Activated T-cell treated with anti-CD3 and anti-CD28 coated beads, Interleukin-2, amount 50 U/mL, for 4 hours (primary cell): ENCODE data around the gene PPM1L. TPM values are rescaled to one million over a fixed set of nuclear protein-coding genes. Genes with fewer than 3 reads are reported as not detected.

Experiments
- ATAC-seq, 2 donors: fragments of 200-7000 bp; cut with Tn5 transposase; one replicate each; pipeline ENCODE4 v1.10.0; 2021
- DNase-seq: peaks from one replicate; pipeline ENCODE4 v3.0.0-alpha.2; 2020
- H3K27me3 Mint-ChIP-seq: one replicate; pipeline ENCODE4 v1.8.0; 2021; ENCODE audit warnings: low read depth, mixed read lengths
- H3K36me3 Mint-ChIP-seq: one replicate; pipeline ENCODE4 v1.8.0; 2022; ENCODE audit warnings: mixed read lengths; ENCODE audit not compliant: insufficient read depth
- H3K4me1 Mint-ChIP-seq: one replicate; pipeline ENCODE4 v1.8.0; 2021; ENCODE audit warnings: low read depth, mixed read lengths
- H3K4me3 Mint-ChIP-seq: one replicate; pipeline ENCODE4 v1.8.0; 2021; ENCODE audit warnings: mild to moderate bottlenecking, moderate library complexity, mixed read lengths
- H3K9me3 Mint-ChIP-seq: one replicate; pipeline ENCODE4 v1.8.0; 2021; ENCODE audit warnings: mixed read lengths
- total RNA-seq, 3 donors: library from RNA; stranded (reverse); gene quantifications; one replicate each; pipeline ENCODE4 v1.2.1, GENCODE V29; 2021

PPM1L gene
- total RNA-seq, 3 donors from 2014 or later, result 1.8 to 2.5 (median 2.0) TPM

DNA sequence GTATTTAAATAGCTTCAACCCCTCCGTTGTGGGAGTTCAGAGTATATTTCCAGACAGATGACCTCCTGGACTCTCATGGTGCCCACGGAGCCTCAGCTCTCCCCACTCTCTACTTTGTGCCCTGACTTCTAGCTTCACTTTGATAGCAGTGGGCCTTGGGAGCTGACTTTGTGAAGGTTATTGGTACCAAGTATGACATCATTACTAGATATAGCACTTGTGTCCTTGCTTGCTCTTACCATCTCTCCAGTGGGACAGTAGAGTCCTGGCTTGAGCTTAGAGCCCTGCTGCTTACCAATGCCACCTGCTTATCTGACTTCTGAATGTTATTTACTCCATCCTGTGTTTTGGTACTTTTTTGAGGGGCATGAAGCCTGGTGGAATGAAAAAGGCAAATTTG, 53.4 kb downstream of the PPM1L start:
- no peak for DNase-seq
- Mint-ChIP-seq H3K4me1 (no peaks in the 10 kb centered on the region), H3K9me3 (no peaks in the 10 kb centered on the region), H3K4me3 (no peak overlapping the region), H3K27me3 (peaks cover 2% of the 10 kb centered on the region), H3K36me3 (no peaks in the 10 kb centered on the region)
- no peak for ATAC-seq

DNA sequence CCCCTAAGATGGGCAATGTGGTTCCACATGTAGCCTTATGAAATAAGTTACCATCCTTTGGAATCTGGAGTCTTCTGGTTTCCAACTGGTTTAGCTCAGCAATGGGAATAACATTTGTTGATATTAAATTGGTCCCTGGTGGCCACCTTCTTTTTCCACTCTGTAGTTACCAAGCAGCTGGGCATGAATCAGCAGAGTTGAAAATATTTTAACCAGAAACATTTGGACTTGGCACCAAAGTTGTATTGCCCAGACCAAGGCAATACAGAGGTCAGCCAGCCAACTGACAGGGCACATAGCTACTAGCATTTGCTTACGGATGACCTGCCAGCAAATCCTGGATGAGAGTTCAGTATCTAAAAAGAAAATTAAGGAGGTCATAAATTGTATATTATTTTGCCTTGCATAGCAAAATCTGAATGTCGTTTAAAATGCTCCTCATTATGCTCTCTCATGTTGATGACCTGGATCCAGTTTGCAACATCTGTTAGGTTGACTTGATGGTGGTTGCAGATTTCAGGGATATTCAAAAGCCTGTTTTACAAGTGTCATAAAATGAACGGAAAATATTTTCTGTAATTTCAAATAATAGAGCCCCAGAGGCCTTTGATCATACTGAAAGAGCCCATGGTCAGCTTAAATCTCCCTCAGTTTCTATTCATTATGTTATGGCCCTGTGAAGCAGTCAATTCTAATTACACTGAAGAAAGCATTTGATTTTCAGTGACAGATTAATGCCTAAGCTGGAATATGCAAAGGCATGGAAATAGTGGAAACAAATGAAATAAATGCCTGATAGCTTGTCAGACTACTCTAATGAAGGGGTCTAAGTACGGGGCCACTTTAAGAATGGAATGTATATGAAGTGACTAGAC, 54.6 kb downstream of the PPM1L start:
- no peak for ATAC-seq
- no peaks in the 10 kb centered on the region for H3K36me3 Mint-ChIP-seq
- no peaks in the 10 kb centered on the region for H3K9me3 Mint-ChIP-seq
- DNase-seq, result no peak
- H3K4me3 Mint-ChIP-seq, result no peak overlapping the region
- H3K4me1 Mint-ChIP-seq, result no peaks in the 10 kb centered on the region
- H3K27me3 Mint-ChIP-seq, result peaks cover 2% of the 10 kb centered on the region

DNA sequence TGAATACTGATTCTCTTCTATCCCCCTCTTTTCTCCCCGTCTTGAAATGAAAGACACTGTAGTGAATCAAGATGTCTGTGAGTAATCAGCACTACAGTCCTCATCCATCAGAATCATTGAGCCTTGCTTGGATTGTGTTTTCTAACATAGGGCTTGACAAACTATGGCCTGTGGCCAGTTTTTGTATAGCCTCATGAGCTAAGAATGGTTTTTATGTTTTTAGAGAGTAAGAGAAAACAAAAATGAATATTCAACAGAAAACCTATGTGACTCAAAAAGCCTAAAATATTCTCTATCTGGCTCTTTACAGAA, 55.2 kb downstream of the PPM1L start:
- Mint-ChIP-seq H3K4me3 (no peak overlapping the region), H3K36me3 (no peaks in the 10 kb centered on the region), H3K9me3 (no peaks in the 10 kb centered on the region), H3K4me1 (no peaks in the 10 kb centered on the region), H3K27me3 (no peaks in the 10 kb centered on the region)
- DNase-seq, result no peak
- ATAC-seq, result no peak

DNA sequence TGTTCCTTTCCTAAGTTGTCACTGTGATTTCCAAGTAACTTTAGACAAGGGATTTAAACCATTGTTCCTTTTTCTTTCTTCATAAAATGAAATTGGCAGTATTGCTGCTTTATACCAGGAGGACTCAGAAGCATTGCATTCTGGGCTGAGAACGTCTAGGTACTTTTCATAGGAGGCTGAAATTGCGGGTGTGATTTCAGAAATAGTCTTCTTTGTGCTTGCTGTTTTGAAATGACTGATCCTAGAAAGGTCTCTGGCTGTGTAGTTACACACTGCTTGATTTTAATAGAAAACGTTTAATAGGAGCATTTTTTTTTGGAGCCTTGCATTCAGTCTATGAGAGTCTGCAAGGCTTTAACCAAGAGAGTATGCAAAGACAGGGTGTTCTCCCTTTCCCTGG, 56.3 kb downstream of the PPM1L start:
- ATAC-seq (no peak), DNase-seq (no peak)
- no peaks in the 10 kb centered on the region for H3K27me3 Mint-ChIP-seq
- no peak overlapping the region for H3K4me3 Mint-ChIP-seq
- no peaks in the 10 kb centered on the region for H3K36me3 Mint-ChIP-seq
- no peaks in the 10 kb centered on the region for H3K4me1 Mint-ChIP-seq
- H3K9me3 Mint-ChIP-seq, result no peaks in the 10 kb centered on the region

DNA sequence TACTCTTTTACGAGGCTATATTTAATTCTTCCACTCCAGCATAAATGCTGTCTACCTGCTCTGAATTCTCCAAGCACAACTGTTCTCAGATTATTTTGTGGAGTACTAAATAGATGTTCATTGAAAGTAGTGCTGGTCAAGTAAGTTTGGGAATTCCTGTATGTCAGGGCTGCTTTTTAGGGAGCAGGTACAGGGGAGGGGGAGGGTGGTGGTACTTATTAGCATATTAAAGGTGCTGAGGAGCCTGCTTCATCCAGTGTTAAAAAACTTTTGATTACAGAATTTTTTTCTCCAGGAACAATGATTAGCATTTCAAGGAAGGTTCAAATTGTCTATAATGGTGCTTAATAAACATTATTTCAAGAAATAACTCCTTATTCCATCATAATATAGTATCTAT, 59.2 kb downstream of the PPM1L start:
- Mint-ChIP-seq H3K4me3 (no peak overlapping the region), H3K36me3 (no peaks in the 10 kb centered on the region), H3K9me3 (no peaks in the 10 kb centered on the region), H3K27me3 (no peaks in the 10 kb centered on the region), H3K4me1 (no peaks in the 10 kb centered on the region)
- DNase-seq (no peak), ATAC-seq (no peak)

DNA sequence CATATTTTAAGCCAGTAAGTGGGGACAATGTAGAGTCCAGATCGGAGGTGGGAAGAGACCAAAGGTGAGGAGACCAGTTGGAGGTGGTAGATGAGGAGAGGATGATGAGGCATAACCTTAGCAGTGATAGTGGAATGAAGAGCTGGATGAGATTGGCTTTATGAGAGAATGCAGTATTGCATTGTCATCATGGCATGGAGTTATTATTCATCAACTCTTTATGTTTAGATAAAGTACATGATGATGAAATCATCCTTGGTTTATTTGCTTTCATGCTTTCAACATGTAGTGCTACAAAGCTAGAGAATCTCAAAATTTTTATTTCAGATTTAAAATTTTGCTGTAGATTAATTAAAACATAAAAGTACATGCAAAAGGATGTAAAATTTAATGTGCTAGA, 64.0 kb downstream of the PPM1L start:
- DNase-seq (no peak), ATAC-seq (no peak)
- Mint-ChIP-seq H3K27me3 (no peaks in the 10 kb centered on the region), H3K4me1 (no peaks in the 10 kb centered on the region), H3K36me3 (no peaks in the 10 kb centered on the region), H3K4me3 (no peak overlapping the region), H3K9me3 (no peaks in the 10 kb centered on the region)

DNA sequence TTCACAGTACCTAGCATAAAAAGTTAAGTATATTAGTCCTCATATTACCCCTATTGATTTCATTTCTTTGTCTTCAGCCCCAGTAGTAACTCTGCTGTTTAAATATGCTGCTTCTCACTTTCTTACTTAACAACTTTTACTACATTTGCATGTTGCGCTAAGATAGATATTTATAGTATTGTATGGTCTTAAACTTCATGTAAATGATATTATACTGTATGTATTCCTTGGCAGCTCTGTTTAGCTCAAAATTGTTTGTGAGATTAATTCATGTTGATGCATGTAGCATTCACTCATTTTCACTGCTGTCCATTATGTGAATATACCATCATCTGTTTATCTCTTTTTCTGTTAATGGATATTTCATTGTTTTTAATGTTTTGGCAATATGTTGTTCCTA, 64.4 kb downstream of the PPM1L start:
- Mint-ChIP-seq H3K4me3 (no peak overlapping the region), H3K27me3 (no peaks in the 10 kb centered on the region), H3K9me3 (no peaks in the 10 kb centered on the region), H3K4me1 (no peaks in the 10 kb centered on the region), H3K36me3 (no peaks in the 10 kb centered on the region)
- no peak for ATAC-seq
- no peak for DNase-seq

DNA sequence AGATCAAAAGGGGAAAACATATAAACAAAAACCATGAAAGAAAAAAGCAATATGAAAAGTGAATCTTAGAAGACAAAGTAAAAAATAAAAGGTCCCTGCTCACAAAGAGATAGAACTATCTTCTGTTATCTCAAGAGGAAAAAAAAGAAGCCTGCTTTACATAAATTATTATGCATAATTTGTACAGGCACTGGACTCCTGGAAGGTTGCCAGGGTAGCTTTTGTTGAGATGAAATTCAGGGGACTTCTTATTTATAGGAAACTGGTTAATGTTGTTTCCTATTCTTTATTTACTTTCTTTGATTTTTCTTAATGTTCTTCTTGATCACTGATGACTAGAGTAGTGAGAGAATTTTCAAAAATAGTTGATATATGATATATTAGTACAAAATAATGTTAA, 66.9 kb downstream of the PPM1L start:
- Mint-ChIP-seq H3K4me3 (no peak overlapping the region), H3K27me3 (no peaks in the 10 kb centered on the region), H3K36me3 (no peaks in the 10 kb centered on the region), H3K4me1 (no peaks in the 10 kb centered on the region), H3K9me3 (no peaks in the 10 kb centered on the region)
- ATAC-seq (no peak), DNase-seq (no peak)

DNA sequence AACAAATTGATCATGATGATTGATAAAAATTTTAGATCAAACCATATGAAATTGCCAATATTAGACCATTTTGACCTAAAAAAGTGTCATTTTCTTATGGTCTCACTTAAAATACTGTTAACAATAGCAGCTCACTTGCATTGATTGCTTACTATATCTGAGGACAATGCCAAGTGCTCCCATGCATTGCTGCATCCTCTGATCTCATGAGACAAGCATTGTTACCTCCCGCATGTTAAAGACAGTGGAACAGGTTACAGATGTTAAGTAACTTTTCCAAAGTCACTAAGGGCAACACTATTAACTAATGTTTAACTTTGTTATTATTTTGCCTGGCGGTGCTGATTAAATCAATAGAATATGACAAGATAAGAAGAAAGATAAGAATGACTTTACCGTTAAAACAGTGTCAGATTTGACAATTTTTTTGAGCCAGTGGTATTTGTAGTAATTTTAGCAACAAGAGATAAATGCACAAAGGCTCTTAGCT, 69.3 kb downstream of the PPM1L start:
- H3K36me3 Mint-ChIP-seq, result no peaks in the 10 kb centered on the region
- ATAC-seq, result no peak
- DNase-seq, result no peak

DNA sequence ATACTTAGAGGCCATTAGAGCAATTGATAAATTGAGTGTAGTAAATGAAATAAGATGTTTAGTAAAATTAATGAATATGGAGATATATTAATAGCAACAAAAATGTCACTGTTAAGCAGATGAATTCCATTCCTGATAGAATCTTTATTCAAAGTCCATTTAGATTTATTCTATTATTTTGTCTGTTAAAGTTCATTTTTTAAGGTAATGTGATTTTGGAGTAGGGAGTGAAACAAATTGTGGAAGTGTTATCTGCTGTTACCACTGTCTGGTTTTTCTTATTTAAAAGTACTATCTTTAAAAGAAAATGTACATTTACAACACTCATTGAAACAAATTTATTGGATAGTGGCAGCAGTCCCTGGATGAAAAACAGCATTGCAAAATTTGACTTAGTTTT, 70.4 kb downstream of the PPM1L start:
- no peaks in the 10 kb centered on the region for H3K9me3 Mint-ChIP-seq
- no peaks in the 10 kb centered on the region for H3K36me3 Mint-ChIP-seq
- DNase-seq, result no peak
- H3K4me1 Mint-ChIP-seq, result no peaks in the 10 kb centered on the region
- no peak overlapping the region for H3K4me3 Mint-ChIP-seq
- no peak for ATAC-seq
- H3K27me3 Mint-ChIP-seq, result no peaks in the 10 kb centered on the region

More for the DNA sequence above, 69.3 kb downstream of the PPM1L start:
- no peak overlapping the region for H3K4me3 Mint-ChIP-seq
- no peaks in the 10 kb centered on the region for H3K4me1 Mint-ChIP-seq
- no peaks in the 10 kb centered on the region for H3K9me3 Mint-ChIP-seq
- H3K27me3 Mint-ChIP-seq, result no peaks in the 10 kb centered on the region

DNA sequence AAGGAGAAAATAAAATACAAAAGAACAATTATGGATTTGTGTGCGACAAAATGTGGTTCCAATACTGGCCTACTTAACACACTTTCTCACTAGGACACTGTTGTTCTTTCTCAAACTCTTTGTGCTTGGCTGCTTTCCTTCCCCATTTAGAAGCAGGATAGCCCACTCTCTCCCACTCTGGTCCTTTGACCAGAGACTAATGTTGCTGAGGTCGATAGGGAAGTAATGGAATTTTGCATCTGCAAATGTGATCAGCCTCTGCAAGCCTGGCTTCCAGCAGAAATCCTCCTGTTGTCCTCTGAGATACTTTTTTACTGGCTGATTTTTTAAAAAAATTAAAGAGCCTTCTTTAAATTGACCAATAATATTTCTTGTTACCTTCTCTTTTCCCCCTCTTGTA, 71.0 kb downstream of the PPM1L start:
- H3K4me1 Mint-ChIP-seq, result no peaks in the 10 kb centered on the region
- ATAC-seq (no peak), DNase-seq (no peak)
- H3K27me3 Mint-ChIP-seq, result no peaks in the 10 kb centered on the region
- no peaks in the 10 kb centered on the region for H3K36me3 Mint-ChIP-seq
- H3K4me3 Mint-ChIP-seq, result no peak overlapping the region
- no peaks in the 10 kb centered on the region for H3K9me3 Mint-ChIP-seq

DNA sequence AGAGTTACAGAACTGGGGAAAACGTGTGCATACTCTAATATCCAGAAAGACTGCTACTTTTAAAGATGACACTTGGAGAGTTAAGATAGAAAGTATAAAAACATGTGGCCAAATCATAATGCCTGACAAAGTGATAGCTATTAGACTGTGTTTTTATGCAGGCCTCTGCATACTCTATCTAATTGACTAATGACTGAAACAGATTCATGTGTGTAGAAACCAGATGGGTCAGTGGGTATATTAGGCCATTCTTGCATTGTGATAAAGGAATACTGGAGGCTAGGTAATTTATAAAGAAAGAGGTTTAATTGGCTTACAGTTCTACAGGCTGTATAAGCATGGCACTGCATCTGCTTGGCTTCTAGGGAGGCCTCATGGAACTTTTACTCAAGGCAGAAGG, 71.5 kb downstream of the PPM1L start:
- Mint-ChIP-seq H3K4me1 (no peaks in the 10 kb centered on the region), H3K4me3 (no peak overlapping the region), H3K27me3 (no peaks in the 10 kb centered on the region), H3K9me3 (no peaks in the 10 kb centered on the region), H3K36me3 (no peaks in the 10 kb centered on the region)
- DNase-seq (no peak), ATAC-seq (no peak)

DNA sequence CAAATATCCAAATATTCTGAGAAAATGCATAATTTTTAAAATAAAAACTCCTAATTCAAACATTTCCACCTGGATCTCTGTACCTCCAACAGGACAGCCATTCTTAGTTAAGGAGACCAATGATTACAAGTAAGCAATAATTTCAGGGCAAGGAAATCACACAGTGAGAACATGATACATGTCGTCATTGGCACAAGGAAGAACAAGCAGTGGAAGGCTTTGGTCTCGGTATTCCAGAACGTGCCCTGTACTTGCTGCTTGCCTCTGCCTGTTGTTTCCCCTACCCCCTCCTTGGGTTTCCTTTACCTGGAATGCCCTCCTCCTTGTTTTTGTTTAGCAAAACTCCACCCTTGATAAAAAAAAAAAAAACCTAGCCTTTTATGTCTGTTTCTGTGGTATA, 72.8 kb downstream of the PPM1L start:
- H3K9me3 Mint-ChIP-seq, result no peaks in the 10 kb centered on the region
- H3K4me3 Mint-ChIP-seq, result no peak overlapping the region
- DNase-seq (no peak), ATAC-seq (no peak)
- H3K36me3 Mint-ChIP-seq, result no peaks in the 10 kb centered on the region
- H3K27me3 Mint-ChIP-seq, result no peaks in the 10 kb centered on the region
- H3K4me1 Mint-ChIP-seq, result no peaks in the 10 kb centered on the region

DNA sequence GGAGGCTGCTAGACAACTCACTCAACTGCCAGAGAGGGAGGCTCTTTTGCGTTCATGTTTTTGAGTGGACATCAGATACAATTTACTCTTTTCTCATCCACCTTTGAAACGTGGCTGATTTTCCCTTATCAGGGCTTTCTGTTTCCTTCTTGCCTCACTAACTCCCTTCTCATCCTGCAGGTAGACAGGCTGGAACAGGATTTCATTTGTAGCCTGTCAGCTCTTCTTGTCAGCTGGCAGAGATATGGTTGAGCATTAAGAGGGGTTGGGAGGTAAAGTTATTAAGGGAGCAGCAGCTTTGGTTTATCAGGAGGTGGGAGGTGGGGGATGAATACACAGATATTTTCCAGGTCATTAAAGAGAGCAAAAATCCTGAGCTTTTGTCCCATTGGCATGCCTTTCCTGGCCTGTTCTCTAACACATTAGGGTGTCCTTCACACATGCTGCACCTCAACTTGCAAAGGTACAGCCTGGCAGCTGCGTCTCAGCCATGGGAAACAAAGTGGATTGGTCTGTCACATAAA, 73.5 kb downstream of the PPM1L start:
- no peak for ATAC-seq
- no peak overlapping the region for H3K4me3 Mint-ChIP-seq
- DNase-seq, result no peak
- H3K27me3 Mint-ChIP-seq, result no peaks in the 10 kb centered on the region
- no peaks in the 10 kb centered on the region for H3K36me3 Mint-ChIP-seq
- H3K4me1 Mint-ChIP-seq, result no peaks in the 10 kb centered on the region
- H3K9me3 Mint-ChIP-seq, result no peaks in the 10 kb centered on the region

DNA sequence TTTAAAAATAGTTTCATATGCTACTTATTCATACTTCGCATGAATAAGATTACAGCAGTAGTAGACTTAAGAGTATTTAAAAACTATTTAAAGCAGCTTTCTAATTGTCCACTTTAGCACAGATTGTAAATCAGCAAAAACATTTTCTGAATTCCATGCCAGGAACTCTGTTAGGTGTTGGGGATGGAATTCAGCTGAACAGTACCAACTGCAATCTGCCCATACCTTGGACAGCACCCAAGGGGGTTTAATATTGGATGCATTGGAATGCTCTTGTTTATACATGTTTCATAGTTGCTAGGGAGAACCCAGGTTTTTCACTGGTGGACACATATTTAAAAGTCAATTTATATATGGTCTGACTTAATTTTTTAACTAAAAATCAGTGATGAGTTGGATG, 74.8 kb downstream of the PPM1L start:
- no peak for ATAC-seq
- H3K4me1 Mint-ChIP-seq, result no peaks in the 10 kb centered on the region
- DNase-seq, result no peak
- no peaks in the 10 kb centered on the region for H3K36me3 Mint-ChIP-seq
- no peaks in the 10 kb centered on the region for H3K9me3 Mint-ChIP-seq
- H3K27me3 Mint-ChIP-seq, result no peaks in the 10 kb centered on the region
- H3K4me3 Mint-ChIP-seq, result no peak overlapping the region
